Measurements from ENCODE around the gene C16orf87. TPM values are rescaled to one million over a fixed set of nuclear protein-coding genes. Genes with fewer than 3 reads are reported as not detected.
A peak's percentile ranks its signal among the peaks of the same experiment; 100 is the strongest.

The C16orf87 gene
- total RNA-seq, 2 donors from 2014 or later: 12.4 to 20.3 TPM

- H3K9me3 ChIP-seq (ENCODE audit: control insufficient read depth, low read length, poor library complexity, severe bottlenecking): no peaks in the 10 kb centered on the region
- DNase-seq: peak in 2 of 3 donors; percentile 19 to 36
- Mint-ChIP-seq H3K27me3 (peaks cover 5% of the 10 kb centered on the region), H3K36me3 (ENCODE audit: low read depth) (no peaks in the 10 kb centered on the region), H3K4me3 (no peak overlapping the region), H3K4me1 (peaks cover 2% of the 10 kb centered on the region), H3K27ac (no peak overlapping the region)
- ATAC-seq: peak; percentile 58
Measured at GRCh38 chr16:46853713-46854443, 22.9 kb upstream of the C16orf87 start.

- H3K4me1 Mint-ChIP-seq: peaks cover 2% of the 10 kb centered on the region
- ATAC-seq (no peak), DNase-seq (no peak)
- H3K9me3 ChIP-seq (ENCODE audit: control insufficient read depth, low read length, poor library complexity, severe bottlenecking): no peaks in the 10 kb centered on the region
- H3K4me3 Mint-ChIP-seq: no peak overlapping the region
- H3K27me3 Mint-ChIP-seq: peaks cover 12% of the 10 kb centered on the region
- H3K36me3 Mint-ChIP-seq (ENCODE audit: low read depth): no peaks in the 10 kb centered on the region
- no peak overlapping the region for H3K27ac Mint-ChIP-seq
Measured at GRCh38 chr16:46852130-46852529, 21.1 kb upstream of the C16orf87 start.

- ATAC-seq: no peak
- peaks cover 2% of the 10 kb centered on the region for H3K4me1 Mint-ChIP-seq
- peaks cover 12% of the 10 kb centered on the region for H3K27me3 Mint-ChIP-seq
- H3K9me3 ChIP-seq (ENCODE audit: control insufficient read depth, low read length, poor library complexity, severe bottlenecking): no peaks in the 10 kb centered on the region
- DNase-seq: no peak
- no peak overlapping the region for H3K27ac Mint-ChIP-seq
- H3K36me3 Mint-ChIP-seq (ENCODE audit: low read depth): no peaks in the 10 kb centered on the region
- no peak overlapping the region for H3K4me3 Mint-ChIP-seq
Measured at GRCh38 chr16:46850619-46851555, 19.9 kb upstream of the C16orf87 start.

GRCh38 chr16:46848768-46849764 is 18.1 kb upstream of the C16orf87 start:
- Mint-ChIP-seq H3K27ac (no peak overlapping the region), H3K36me3 (ENCODE audit: low read depth) (no peaks in the 10 kb centered on the region), H3K4me3 (no peak overlapping the region), H3K4me1 (peaks cover 3% of the 10 kb centered on the region), H3K27me3 (peaks cover 12% of the 10 kb centered on the region)
- ATAC-seq: no peak
- H3K9me3 ChIP-seq (ENCODE audit: control insufficient read depth, low read length, poor library complexity, severe bottlenecking): no peaks in the 10 kb centered on the region
- DNase-seq: no peak

GRCh38 chr16:46845952-46846351 is 15.0 kb upstream of the C16orf87 start:
- ATAC-seq: no peak
- H3K4me3 Mint-ChIP-seq: no peak overlapping the region

GRCh38 chr16:46844771-46845170 is 13.8 kb upstream of the C16orf87 start:
- no peaks in the 10 kb centered on the region for H3K9me3 ChIP-seq (ENCODE audit: control insufficient read depth, low read length, poor library complexity, severe bottlenecking)
- Mint-ChIP-seq H3K27ac (no peak overlapping the region), H3K4me1 (peaks cover 2% of the 10 kb centered on the region), H3K36me3 (ENCODE audit: low read depth) (no peaks in the 10 kb centered on the region), H3K27me3 (peaks cover 7% of the 10 kb centered on the region), H3K4me3 (no peak overlapping the region)
- DNase-seq (no peak), ATAC-seq (no peak)

More at GRCh38 chr16:46845952-46846351, 15.0 kb upstream of the C16orf87 start:
- Mint-ChIP-seq H3K27me3 (peaks cover 10% of the 10 kb centered on the region), H3K36me3 (ENCODE audit: low read depth) (no peaks in the 10 kb centered on the region), H3K27ac (no peak overlapping the region), H3K4me1 (peaks cover 3% of the 10 kb centered on the region)
- DNase-seq: no peak
- no peaks in the 10 kb centered on the region for H3K9me3 ChIP-seq (ENCODE audit: control insufficient read depth, low read length, poor library complexity, severe bottlenecking)

GRCh38 chr16:46843898-46844642 is 13.1 kb upstream of the C16orf87 start:
- H3K36me3 Mint-ChIP-seq (ENCODE audit: low read depth): no peaks in the 10 kb centered on the region
- no peak overlapping the region for H3K27ac Mint-ChIP-seq
- peaks cover 7% of the 10 kb centered on the region for H3K27me3 Mint-ChIP-seq
- peaks cover 2% of the 10 kb centered on the region for H3K4me1 Mint-ChIP-seq
- no peak for DNase-seq
- ATAC-seq: no peak
- no peak overlapping the region for H3K4me3 Mint-ChIP-seq
- H3K9me3 ChIP-seq (ENCODE audit: control insufficient read depth, low read length, poor library complexity, severe bottlenecking): no peaks in the 10 kb centered on the region

GRCh38 chr16:46842192-46842895 is 11.4 kb upstream of the C16orf87 start:
- H3K4me1 Mint-ChIP-seq: peaks cover 2% of the 10 kb centered on the region
- DNase-seq (no peak), ATAC-seq (no peak)
- no peak overlapping the region for H3K4me3 Mint-ChIP-seq
- no peaks in the 10 kb centered on the region for H3K9me3 ChIP-seq (ENCODE audit: control insufficient read depth, low read length, poor library complexity, severe bottlenecking)
- H3K36me3 Mint-ChIP-seq (ENCODE audit: low read depth): no peaks in the 10 kb centered on the region
- peaks cover 3% of the 10 kb centered on the region for H3K27me3 Mint-ChIP-seq
- H3K27ac Mint-ChIP-seq: no peak overlapping the region

GRCh38 chr16:46839986-46840443 is 9.0 kb upstream of the C16orf87 start:
- no peak overlapping the region for H3K27ac Mint-ChIP-seq
- H3K36me3 Mint-ChIP-seq (ENCODE audit: low read depth): no peaks in the 10 kb centered on the region
- no peak overlapping the region for H3K4me3 Mint-ChIP-seq
- H3K27me3 Mint-ChIP-seq: no peaks in the 10 kb centered on the region
- no peaks in the 10 kb centered on the region for H3K9me3 ChIP-seq (ENCODE audit: control insufficient read depth, low read length, poor library complexity, severe bottlenecking)
- ATAC-seq: no peak
- H3K4me1 Mint-ChIP-seq: peaks cover 4% of the 10 kb centered on the region
- no peak for DNase-seq

- ATAC-seq: no peak
- H3K9me3 ChIP-seq (ENCODE audit: control insufficient read depth, low read length, poor library complexity, severe bottlenecking): no peaks in the 10 kb centered on the region
- Mint-ChIP-seq H3K27ac (no peak overlapping the region), H3K36me3 (ENCODE audit: low read depth) (no peaks in the 10 kb centered on the region), H3K4me3 (no peak overlapping the region), H3K27me3 (no peaks in the 10 kb centered on the region), H3K4me1 (peaks cover 3% of the 10 kb centered on the region)
- no peak for DNase-seq
Measured at GRCh38 chr16:46836534-46837530, 5.9 kb upstream of the C16orf87 start.

- Mint-ChIP-seq H3K27me3 (no peaks in the 10 kb centered on the region), H3K4me1 (peaks cover 15% of the 10 kb centered on the region), H3K4me3 (no peak overlapping the region), H3K27ac (peak overlapping the region; percentile 34), H3K36me3 (ENCODE audit: low read depth) (peaks cover 4% of the 10 kb centered on the region)
- ATAC-seq (no peak), DNase-seq (no peak)
- no peaks in the 10 kb centered on the region for H3K9me3 ChIP-seq (ENCODE audit: control insufficient read depth, low read length, poor library complexity, severe bottlenecking)
Measured at GRCh38 chr16:46833460-46833800, 2.5 kb upstream of the C16orf87 start.
